ENCODE data around the gene NFRKB.

GRCh38 chr11:129853518-129854231, 41.7 kb downstream of the NFRKB start:
- TF ChIP-seq CTCF (IDR thresholded peaks at IDR 0.05) (no peak), POLR2A (IDR thresholded peaks at IDR 0.05) (peak in 1 of 2 donors; percentile 30)

Measured in thyroid gland (tissue), 4 donors.